Measurements from ENCODE around the gene MLNR. TPM values are rescaled to one million over a fixed set of nuclear protein-coding genes. Genes with fewer than 3 reads are reported as not detected.

Gene MLNR
- total RNA-seq, 2 donors from 2014 or later: 0.41 to 2.0 TPM

DNA sequence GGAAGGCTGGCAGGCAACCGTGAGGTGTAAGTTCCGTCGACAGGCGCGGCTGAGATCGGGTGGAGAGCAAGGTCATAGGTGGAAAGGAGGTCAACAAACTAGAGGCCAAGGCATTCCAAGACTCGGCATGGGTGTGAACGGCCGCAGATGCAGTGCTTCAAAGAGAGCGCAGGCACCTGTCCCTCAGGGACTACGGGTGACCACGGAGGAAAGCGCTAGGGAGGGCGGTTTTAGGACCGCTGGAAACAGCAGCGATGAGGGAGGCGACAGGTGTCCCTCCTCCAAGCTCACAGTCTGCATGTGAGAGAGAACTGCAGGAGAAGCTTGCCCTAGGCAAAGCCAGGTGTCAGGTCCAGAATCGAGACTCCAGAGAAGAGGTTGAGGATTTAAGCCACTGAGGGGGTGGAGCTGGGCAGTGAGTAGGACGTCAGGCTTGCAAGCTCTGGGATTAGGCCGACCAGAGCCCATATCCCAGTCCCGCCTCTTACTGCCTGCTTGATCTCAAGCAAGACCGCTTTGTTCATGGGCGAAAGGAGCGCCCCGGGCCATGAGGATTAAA is 1.6 kb upstream of the MLNR start:
- TF ChIP-seq CTCF (IDR thresholded peaks at IDR 0.05): no peak
- no peak for DNase-seq (ENCODE audit: low spot score)
- ATAC-seq (ENCODE audit: insufficient number of reproducible peaks, low FRiP score, low read depth): no peak
- Histone ChIP-seq H3K27ac (no peak overlapping the region), H3K9me3 (no peaks in the 10 kb centered on the region), H3K4me1 (ENCODE audit: control insufficient read depth in 1 of 2, low read depth in 2 of 2) (peaks cover 5 to 18% of the 10 kb centered on the region in 2 donors), H3K4me3 (no peak overlapping the region), H3K36me3 (no peaks in the 10 kb centered on the region), H3K27me3 (replicated peaks; ENCODE audit: insufficient read depth) (peaks cover 5% of the 10 kb centered on the region)

GRCh38 chr13:49219647-49220035 is 497 bp upstream of the MLNR start:
- no peak for TF ChIP-seq CTCF (IDR thresholded peaks at IDR 0.05)
- H3K4me3 ChIP-seq: peak overlapping the region; percentile 66
- ATAC-seq (ENCODE audit: insufficient number of reproducible peaks, low FRiP score, low read depth): no peak
- H3K27me3 ChIP-seq (replicated peaks; ENCODE audit: insufficient read depth): peaks cover 5% of the 10 kb centered on the region
- peaks cover 5 to 18% of the 10 kb centered on the region in 2 donors for H3K4me1 ChIP-seq (ENCODE audit: control insufficient read depth in 1 of 2, low read depth in 2 of 2)
- H3K9me3 ChIP-seq: no peaks in the 10 kb centered on the region
- no peak overlapping the region for H3K27ac ChIP-seq
- no peaks in the 10 kb centered on the region for H3K36me3 ChIP-seq
- no peak for DNase-seq (ENCODE audit: low spot score)

DNA sequence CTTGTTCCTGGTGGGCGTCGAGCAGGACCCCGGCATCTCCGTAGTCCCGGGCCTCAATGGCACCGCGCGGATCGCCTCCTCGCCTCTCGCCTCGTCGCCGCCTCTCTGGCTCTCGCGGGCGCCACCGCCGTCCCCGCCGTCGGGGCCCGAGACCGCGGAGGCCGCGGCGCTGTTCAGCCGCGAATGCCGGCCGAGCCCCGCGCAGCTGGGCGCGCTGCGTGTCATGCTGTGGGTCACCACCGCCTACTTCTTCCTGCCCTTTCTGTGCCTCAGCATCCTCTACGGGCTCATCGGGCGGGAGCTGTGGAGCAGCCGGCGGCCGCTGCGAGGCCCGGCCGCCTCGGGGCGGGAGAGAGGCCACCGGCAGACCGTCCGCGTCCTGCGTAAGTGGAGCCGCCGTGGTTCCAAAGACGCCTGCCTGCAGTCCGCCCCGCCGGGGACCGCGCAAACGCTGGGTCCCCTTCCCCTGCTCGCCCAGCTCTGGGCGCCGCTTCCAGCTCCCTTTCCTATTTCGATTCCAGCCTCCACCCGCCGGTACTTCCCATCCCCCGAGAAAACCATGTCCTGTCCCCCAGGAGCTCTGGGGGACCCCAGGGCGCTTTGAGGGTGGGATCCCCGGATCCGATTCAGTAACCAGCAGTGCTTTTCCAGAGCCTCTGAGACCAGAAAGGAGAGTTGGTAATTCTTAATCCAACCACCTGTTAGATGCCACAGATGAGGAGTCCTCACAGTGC is 885 bp downstream of the MLNR start:
- TF ChIP-seq CTCF (IDR thresholded peaks at IDR 0.05): no peak
- Histone ChIP-seq H3K36me3 (no peaks in the 10 kb centered on the region), H3K27me3 (replicated peaks; ENCODE audit: insufficient read depth) (peaks cover 5% of the 10 kb centered on the region), H3K9me3 (no peaks in the 10 kb centered on the region), H3K4me3 (peak overlapping the region; percentile 66), H3K27ac (no peak overlapping the region), H3K4me1 (ENCODE audit: control insufficient read depth in 1 of 2, low read depth in 2 of 2) (peaks cover 5 to 18% of the 10 kb centered on the region in 2 donors)
- DNase-seq (ENCODE audit: low spot score) (no peak), ATAC-seq (ENCODE audit: insufficient number of reproducible peaks, low FRiP score, low read depth) (no peak)

- Histone ChIP-seq H3K27me3 (replicated peaks; ENCODE audit: insufficient read depth) (peaks cover 5% of the 10 kb centered on the region), H3K4me3 (no peak overlapping the region), H3K36me3 (no peaks in the 10 kb centered on the region), H3K9me3 (no peaks in the 10 kb centered on the region), H3K4me1 (ENCODE audit: control insufficient read depth in 1 of 2, low read depth in 2 of 2) (peaks cover 5 to 18% of the 10 kb centered on the region in 2 donors), H3K27ac (no peak overlapping the region)
- DNase-seq (ENCODE audit: low spot score): no peak
- no peak for ATAC-seq (ENCODE audit: insufficient number of reproducible peaks, low FRiP score, low read depth)
- TF ChIP-seq CTCF (IDR thresholded peaks at IDR 0.05): no peak
These were observed 1.4 kb downstream of the MLNR start for GRCh38 chr13:49221590-49221965.

DNA sequence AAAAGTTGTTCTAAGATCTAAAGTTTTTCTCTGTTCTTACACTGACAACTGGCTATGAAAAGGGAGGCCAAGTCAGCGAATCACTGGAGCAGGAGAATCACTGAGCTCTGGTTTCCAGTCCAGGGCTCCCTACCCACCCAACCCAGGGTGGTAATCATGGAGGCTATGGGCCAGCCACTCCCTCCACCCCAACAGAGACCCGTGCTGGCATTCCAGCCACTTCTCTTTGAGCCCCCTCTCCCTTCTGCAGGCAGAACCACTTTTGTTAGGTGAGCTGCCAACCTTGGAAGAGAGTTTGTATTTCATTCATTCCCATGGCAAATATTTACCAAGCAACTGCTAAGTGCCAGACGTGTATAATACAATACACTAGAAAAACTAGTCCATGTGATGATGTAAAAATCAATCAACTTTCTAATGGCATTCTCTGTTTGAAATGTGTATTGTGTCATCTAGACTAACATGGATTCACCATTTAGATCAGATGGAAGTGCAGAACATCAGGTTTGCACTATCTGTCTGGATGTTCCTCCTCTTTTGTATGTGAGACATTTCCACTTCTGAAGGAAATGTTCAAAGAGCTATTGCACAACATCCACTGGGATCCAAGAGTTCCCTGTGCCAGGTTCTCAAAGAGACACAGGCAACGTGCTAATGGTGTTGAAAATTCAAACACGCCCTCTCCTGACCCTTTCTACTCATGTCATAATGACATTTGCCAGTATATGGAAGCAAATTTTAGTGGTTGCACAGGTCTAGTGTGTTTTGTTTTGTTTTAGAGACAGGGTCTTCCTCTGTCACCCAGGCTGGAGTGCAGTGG is 5.3 kb downstream of the MLNR start:
- no peaks in the 10 kb centered on the region for H3K36me3 ChIP-seq
- H3K9me3 ChIP-seq: no peaks in the 10 kb centered on the region
- TF ChIP-seq CTCF (IDR thresholded peaks at IDR 0.05): no peak
- DNase-seq (ENCODE audit: low spot score) (no peak), ATAC-seq (ENCODE audit: insufficient number of reproducible peaks, low FRiP score, low read depth) (no peak)
- peaks cover 5% of the 10 kb centered on the region for H3K27me3 ChIP-seq (replicated peaks; ENCODE audit: insufficient read depth)
- H3K27ac ChIP-seq: no peak overlapping the region
- no peak overlapping the region for H3K4me3 ChIP-seq
- H3K4me1 ChIP-seq (ENCODE audit: control insufficient read depth in 1 of 2, low read depth in 2 of 2): peaks cover 5 to 10% of the 10 kb centered on the region in 2 donors

All from thoracic aorta (tissue), 2 donors.